GM12891 (cell line): ENCODE measurements around the gene RIN3.

Experiments used
- PAX5 ChIP-seq: IDR thresholded peaks from 2 replicates; pipeline ENCODE4 v1.6.1; 2011; ENCODE audit warnings: low read length, moderate library complexity, mild to moderate bottlenecking; ENCODE audit not compliant: insufficient read depth, severe bottlenecking
- POLR2A ChIP-seq: IDR thresholded peaks from 2 replicates; pipeline ENCODE4 v1.6.1; 2011; ENCODE audit warnings: low read depth, low read length, control low read depth
- POLR2AphosphoS5 ChIP-seq: IDR thresholded peaks from 2 replicates; pipeline ENCODE4 v1.6.1; 2011; ENCODE audit warnings: low read depth, low read length, control low read depth
- TAF1 ChIP-seq: IDR thresholded peaks from 2 replicates; pipeline ENCODE4 v1.6.1; 2011; ENCODE audit warnings: low read depth, low read length, control low read depth

DNA sequence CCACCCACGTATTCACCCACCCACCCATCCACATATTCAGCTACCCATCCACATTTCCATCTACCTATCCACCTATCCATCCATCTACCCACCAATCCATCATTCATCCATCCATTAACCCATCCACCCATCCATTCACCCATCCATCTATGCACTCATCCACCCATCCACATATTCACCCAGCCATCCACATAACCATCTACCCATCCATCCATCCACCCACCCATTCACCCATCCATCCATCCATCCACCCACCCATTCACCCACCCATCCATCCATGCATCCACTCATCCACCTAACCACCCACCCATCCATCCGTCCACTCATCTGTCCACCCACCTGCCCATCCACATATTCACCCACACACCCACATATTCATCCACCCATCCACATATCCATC lies 164.4 kb downstream of the RIN3 start:
- TF ChIP-seq POLR2A (no peak), POLR2AphosphoS5 (no peak), PAX5 (no peak), TAF1 (no peak)
